ENCODE data around the gene STK36.

STK36 gene

GRCh38 chr2:218733171-218734021 is 61.5 kb downstream of the STK36 start:
- no peak for TF ChIP-seq CTCF (conservative IDR thresholded peaks at IDR 0.05; ENCODE audit: low read depth, low read length)
- no peak overlapping the region for H3K4me3 ChIP-seq (ENCODE audit: low read length)
- no peak for DNase-seq (ENCODE audit: low read depth)

DNA sequence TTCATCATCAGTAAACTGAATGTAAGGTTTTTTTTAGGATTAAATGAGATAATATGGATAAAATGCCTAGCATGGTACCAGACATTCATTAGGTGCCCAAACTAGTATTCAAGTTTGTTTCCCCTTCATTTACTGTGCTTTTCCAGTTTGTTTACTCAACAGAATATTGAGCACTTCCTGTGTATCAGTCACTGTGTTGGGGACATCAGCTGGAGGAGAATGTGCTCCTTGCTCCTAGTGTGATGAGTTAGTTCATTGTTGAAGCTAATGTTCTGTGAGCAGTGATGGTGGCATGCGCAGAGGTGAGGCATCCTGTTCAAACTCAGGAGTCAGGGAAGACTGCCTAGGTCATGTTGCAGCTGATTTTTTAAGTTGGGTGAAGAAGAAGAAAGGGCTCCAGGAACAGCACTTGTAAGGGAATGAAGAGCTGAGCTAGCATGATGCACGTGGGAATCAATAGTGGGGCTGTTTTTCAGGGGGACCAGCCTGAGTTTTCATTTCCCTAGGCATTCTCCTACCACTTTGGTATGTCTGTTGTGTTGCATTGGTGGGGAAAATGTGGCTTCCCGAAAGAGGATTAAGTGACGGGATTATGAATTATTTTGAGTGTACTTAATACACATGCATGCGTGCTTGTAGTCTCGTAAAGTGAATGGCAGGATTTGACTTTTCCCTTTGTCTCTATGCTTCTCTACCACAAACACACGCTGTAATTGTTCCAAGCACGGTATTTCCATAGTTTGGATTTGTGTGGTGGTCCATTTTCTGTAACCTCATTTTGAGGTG is 62.5 kb downstream of the STK36 start:
- no peak for TF ChIP-seq CTCF (conservative IDR thresholded peaks at IDR 0.05; ENCODE audit: low read depth, low read length)
- H3K4me3 ChIP-seq (ENCODE audit: low read length): no peak overlapping the region
- DNase-seq (ENCODE audit: low read depth): peak; percentile 78

- no peak for DNase-seq (ENCODE audit: low read depth)
- TF ChIP-seq CTCF (conservative IDR thresholded peaks at IDR 0.05; ENCODE audit: low read depth, low read length): no peak
- no peak overlapping the region for H3K4me3 ChIP-seq (ENCODE audit: low read length)
These were observed 64.6 kb downstream of the STK36 start for GRCh38 chr2:218736531-218736930.

- TF ChIP-seq CTCF (conservative IDR thresholded peaks at IDR 0.05; ENCODE audit: low read depth, low read length): no peak
- no peak for DNase-seq (ENCODE audit: low read depth)
- H3K4me3 ChIP-seq (ENCODE audit: low read length): no peak overlapping the region
These were observed 71.2 kb downstream of the STK36 start for GRCh38 chr2:218743068-218743467.

DNA sequence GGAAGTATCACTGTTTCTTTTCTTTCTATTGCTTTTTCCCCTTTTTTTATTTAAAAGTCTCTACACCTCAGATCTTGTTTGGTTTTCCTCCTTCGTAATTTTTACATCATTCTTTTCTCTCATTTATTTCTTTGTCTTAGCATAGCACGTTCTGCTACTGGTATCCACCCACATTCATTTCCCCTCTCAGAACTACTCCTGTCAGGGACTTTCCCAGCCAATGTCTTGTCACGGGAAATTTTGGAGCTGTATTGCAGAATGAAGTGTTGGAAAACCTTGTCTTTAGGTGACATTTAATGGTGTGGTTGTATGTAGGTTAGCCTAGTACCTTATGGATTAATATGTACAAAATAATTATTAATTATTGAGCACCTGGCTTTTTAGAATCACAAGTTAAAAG is 72.7 kb downstream of the STK36 start:
- no peak for DNase-seq (ENCODE audit: low read depth)
- H3K4me3 ChIP-seq (ENCODE audit: low read length): no peak overlapping the region
- no peak for TF ChIP-seq CTCF (conservative IDR thresholded peaks at IDR 0.05; ENCODE audit: low read depth, low read length)

DNA sequence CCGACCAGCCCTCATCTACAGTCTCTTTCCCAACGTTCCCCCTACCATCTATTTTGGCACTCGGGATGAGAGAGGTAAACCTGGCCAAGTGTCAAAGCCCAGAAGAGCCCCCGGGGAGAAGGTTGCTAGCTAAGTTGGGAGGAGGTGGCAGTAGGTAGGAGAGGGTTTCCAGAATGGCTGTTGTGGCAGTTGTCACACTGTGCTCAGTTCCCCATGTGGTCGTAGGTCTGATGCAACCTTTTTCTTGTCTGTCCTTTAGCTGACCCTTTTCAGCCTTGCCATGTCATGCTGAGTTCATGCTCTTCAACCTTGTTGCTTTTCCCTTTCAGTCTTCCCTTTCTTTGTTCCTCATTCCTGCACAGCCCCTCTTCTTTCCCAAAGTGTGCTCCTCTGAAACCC is 73.3 kb downstream of the STK36 start:
- TF ChIP-seq CTCF (conservative IDR thresholded peaks at IDR 0.05; ENCODE audit: low read depth, low read length): no peak
- DNase-seq (ENCODE audit: low read depth): no peak
- no peak overlapping the region for H3K4me3 ChIP-seq (ENCODE audit: low read length)

Data from retinal pigment epithelial cell (primary cell).